H9 (cell line): ENCODE data around the gene GDAP1L1. TPM values are rescaled to one million over a fixed set of nuclear protein-coding genes. Genes with fewer than 3 reads are reported as not detected.

Experiments
- DNase-seq: peaks from one replicate; pipeline ENCODE4 v3.0.0-alpha.2; 2017
- H2AFZ ChIP-seq: one replicate; pipeline ENCODE4 v1.6.1; 2013; ENCODE audit warnings: mild to moderate bottlenecking, low read length, control low read depth, moderate library complexity
- H2AK5ac ChIP-seq: 2 replicates; pipeline ENCODE4 v1.6.1; 2013; ENCODE audit warnings: low read length, control low read depth, mixed read lengths; ENCODE audit not compliant: insufficient read length
- H2BK120ac ChIP-seq: one replicate; pipeline ENCODE4 v1.6.1; 2013; ENCODE audit warnings: low read depth, mild to moderate bottlenecking, low read length, control low read depth, inconsistent platforms; ENCODE audit not compliant: poor library complexity, severe bottlenecking
- H2BK12ac ChIP-seq: 2 replicates; pipeline ENCODE4 v1.6.1; 2013; ENCODE audit warnings: low read length, control low read depth, mixed read lengths, low read depth; ENCODE audit not compliant: insufficient read length
- H2BK15ac ChIP-seq: 2 replicates; pipeline ENCODE4 v1.6.1; 2013; ENCODE audit warnings: low read depth, low read length, control low read depth
- H2BK20ac ChIP-seq: one replicate; pipeline ENCODE4 v1.6.1; 2013; ENCODE audit warnings: low read depth, mild to moderate bottlenecking, low read length, control low read depth, inconsistent platforms; ENCODE audit not compliant: poor library complexity, severe bottlenecking
- H2BK5ac ChIP-seq: 2 replicates; pipeline ENCODE4 v1.6.1; 2013; ENCODE audit warnings: low read length, control low read depth, mixed read lengths; ENCODE audit not compliant: insufficient read length
- H3K14ac ChIP-seq: 2 replicates; pipeline ENCODE4 v1.6.1; 2013; ENCODE audit warnings: low read length, control low read depth; ENCODE audit not compliant: insufficient read depth
- H3K18ac ChIP-seq: 2 replicates; pipeline ENCODE4 v1.6.1; 2013; ENCODE audit warnings: low read depth, mild to moderate bottlenecking, mixed read lengths, low read length, control low read depth; ENCODE audit not compliant: insufficient read length
- H3K23ac ChIP-seq: 2 replicates; pipeline ENCODE4 v1.6.1; 2013; ENCODE audit warnings: low read length, control low read depth, mixed read lengths, low read depth; ENCODE audit not compliant: insufficient read length
- H3K23me2 ChIP-seq: 2 replicates; pipeline ENCODE4 v1.6.1; 2013; ENCODE audit warnings: low read depth, mild to moderate bottlenecking, mixed read lengths, low read length, control low read depth; ENCODE audit not compliant: insufficient read length, poor library complexity, severe bottlenecking
- H3K27ac ChIP-seq: 2 replicates; pipeline ENCODE4 v1.5.1; 2013; ENCODE audit warnings: low read length, control low read depth, mixed read lengths, low read depth; ENCODE audit not compliant: insufficient read length
- H3K27me3 ChIP-seq: 2 replicates; pipeline ENCODE4 v1.6.1; 2013; ENCODE audit warnings: low read length, control low read depth, inconsistent platforms; ENCODE audit not compliant: insufficient read depth
- H3K4ac ChIP-seq: 2 replicates; pipeline ENCODE4 v1.6.1; 2013; ENCODE audit warnings: low read depth, mild to moderate bottlenecking, control low read depth, inconsistent platforms, low read length, moderate library complexity
- H3K4me1 ChIP-seq: 2 replicates; pipeline ENCODE4 v1.6.1; 2013; ENCODE audit warnings: low read length, control low read depth, inconsistent platforms; ENCODE audit not compliant: insufficient read depth
- H3K4me2 ChIP-seq: 2 replicates; pipeline ENCODE4 v1.6.1; 2013; ENCODE audit warnings: low read length, control low read depth, mixed read lengths; ENCODE audit not compliant: insufficient read length, insufficient read depth
- H3K56ac ChIP-seq: 2 replicates; pipeline ENCODE4 v1.6.1; 2013; ENCODE audit warnings: low read depth, mild to moderate bottlenecking, mixed read lengths, low read length, control low read depth; ENCODE audit not compliant: insufficient read length
- H3K79me1 ChIP-seq: 2 replicates; pipeline ENCODE4 v1.6.1; 2013; ENCODE audit warnings: low read depth, mild to moderate bottlenecking, moderate library complexity, low read length, control low read depth, inconsistent platforms; ENCODE audit not compliant: insufficient read depth, poor library complexity, severe bottlenecking
- H3K79me2 ChIP-seq: 2 replicates; pipeline ENCODE4 v1.6.1; 2013; ENCODE audit warnings: low read length, control low read depth, inconsistent platforms; ENCODE audit not compliant: insufficient read depth
- H3K9ac ChIP-seq: 2 replicates; pipeline ENCODE4 v1.6.1; 2013; ENCODE audit warnings: low read length, control low read depth, mixed read lengths; ENCODE audit not compliant: insufficient read length; ENCODE audit errors: extremely low read depth
- H3K9me3 ChIP-seq: one replicate; pipeline ENCODE4 v1.6.1; 2013; ENCODE audit warnings: low read depth, low read length, inconsistent platforms; ENCODE audit not compliant: control insufficient read depth
- H3T11ph ChIP-seq: one replicate; pipeline ENCODE4 v1.6.1; 2013; ENCODE audit warnings: mild to moderate bottlenecking, low read length, control low read depth, inconsistent platforms
- H4K20me1 ChIP-seq: one replicate; pipeline ENCODE4 v1.6.1; 2013; ENCODE audit not compliant: control insufficient read depth, insufficient read length, insufficient read depth
- H4K5ac ChIP-seq: 2 replicates; pipeline ENCODE4 v1.6.1; 2013; ENCODE audit warnings: low read depth, mild to moderate bottlenecking, mixed read lengths, low read length, control low read depth; ENCODE audit not compliant: insufficient read length
- H4K8ac ChIP-seq: replicated peaks from 2 replicates; pipeline ENCODE4 v1.6.1; 2013; ENCODE audit warnings: low read length, control low read depth, mixed read lengths, low read depth; ENCODE audit not compliant: insufficient read length
- H4K91ac ChIP-seq: 2 replicates; pipeline ENCODE4 v1.6.1; 2013; ENCODE audit warnings: low read depth, mild to moderate bottlenecking, moderate library complexity, mixed read lengths, low read length, control low read depth; ENCODE audit not compliant: insufficient read length
- H3K27ac Mint-ChIP-seq, 3 experiments: 2 replicates in 2 of 3; 3 replicates in 1 of 3; pipeline ENCODE4 v1.8.0; 2020 to 2021; ENCODE audit warnings: mixed read lengths in 3 of 3, mild to moderate bottlenecking in 1 of 3, moderate library complexity in 1 of 3
- H3K27me3 Mint-ChIP-seq: 2 replicates; pipeline ENCODE4 v1.8.0; 2021; ENCODE audit warnings: low read depth, mild to moderate bottlenecking, moderate library complexity, mixed read lengths
- H3K36me3 Mint-ChIP-seq, 3 experiments: 2 replicates in 2 of 3; 3 replicates in 1 of 3; pipeline ENCODE4 v1.8.0; 2020 to 2021; ENCODE audit warnings: low read depth in 3 of 3, mixed read lengths in 3 of 3; ENCODE audit not compliant: insufficient read depth in 1 of 3
- H3K4me1 Mint-ChIP-seq, 2 experiments: 2 replicates each; pipeline ENCODE4 v1.8.0; 2020; ENCODE audit warnings: mixed read lengths in 2 of 2
- H3K4me3 Mint-ChIP-seq, 2 experiments: 2 replicates in 1 of 2; 3 replicates in 1 of 2; pipeline ENCODE4 v1.8.0; 2020 to 2021; ENCODE audit warnings: mild to moderate bottlenecking in 2 of 2, mixed read lengths in 2 of 2, moderate library complexity in 1 of 2
- H3K9me3 Mint-ChIP-seq, 2 experiments: 2 replicates in 1 of 2; 3 replicates in 1 of 2; pipeline ENCODE4 v1.8.0; 2020; ENCODE audit warnings: mild to moderate bottlenecking in 2 of 2, mixed read lengths in 2 of 2, moderate library complexity in 1 of 2
- CTCF ChIP-seq: fragments of 200-600 bp; sonication (generic); conservative IDR thresholded peaks from 3 replicates; pipeline ENCODE4 v1.8.0; 2021; ENCODE audit warnings: antibody characterized with exemption, mild to moderate bottlenecking
- WGBS: extraction: QIAGEN DNeasy Blood & Tissue Kit; methylation state at CpG from one replicate; pipeline ENCODE4 v1.1.7; 2013; ENCODE audit warnings: missing lambda C conversion rate, low lambda C conversion rate, mixed read lengths; ENCODE audit not compliant: insufficient read length; ENCODE audit errors: extremely low coverage; 5-methylcytosine and 5-hydroxymethylcytosine counted together
- total RNA-seq: library from RNA; stranded (reverse); gene quantifications from 2 replicates; pipeline ENCODE4 v1.2.1, GENCODE V29; 2021

The GDAP1L1 gene
- total RNA-seq, 1 experiment from 2014 or later, result 5.9 TPM

- Histone ChIP-seq H2BK15ac (no peak overlapping the region), H3K14ac (no peak overlapping the region), H3K4me2 (no peak overlapping the region), H3K27ac (no peak overlapping the region), H3K4ac (no peak overlapping the region), H2AFZ (no peak overlapping the region), H3K79me2 (no peaks in the 10 kb centered on the region), H3K9ac (no peak overlapping the region), H2BK5ac (no peak overlapping the region), H4K20me1 (no peaks in the 10 kb centered on the region), H3K56ac (no peak overlapping the region), H4K5ac (no peak overlapping the region), H3K18ac (no peak overlapping the region), H3K23ac (no peak overlapping the region), H4K8ac (no peak overlapping the region), H2BK12ac (no peak overlapping the region), H3T11ph (no peak overlapping the region), H3K9me3 (no peaks in the 10 kb centered on the region), H2BK20ac (no peak overlapping the region), H2AK5ac (no peak overlapping the region), H3K27me3 (no peaks in the 10 kb centered on the region), H3K79me1 (no peaks in the 10 kb centered on the region), H3K4me1 (no peaks in the 10 kb centered on the region), H2BK120ac (no peak overlapping the region), H4K91ac (no peak overlapping the region), H3K23me2 (no peaks in the 10 kb centered on the region)
- WGBS, result no CpG with 5 or more reads among the region's 5 CpGs
- no peak overlapping the region for H3K4me3 Mint-ChIP-seq
- DNase-seq, result no peak
- H3K36me3 Mint-ChIP-seq, result no peaks in the 10 kb centered on the region
- H3K27ac Mint-ChIP-seq, result no peak overlapping the region
- no peaks in the 10 kb centered on the region; the same call in 1 of the 2 replicates for H3K27me3 Mint-ChIP-seq
- no peak for TF ChIP-seq CTCF
- H3K4me1 Mint-ChIP-seq, result peaks cover 17 to 24% of the 10 kb centered on the region in 2 experiments
- H3K9me3 Mint-ChIP-seq, result no peaks in the 10 kb centered on the region
Measured at GRCh38 chr20:44223721-44224120, 23.4 kb upstream of the GDAP1L1 start.
